ENCODE results near the gene BCHE.

DNA sequence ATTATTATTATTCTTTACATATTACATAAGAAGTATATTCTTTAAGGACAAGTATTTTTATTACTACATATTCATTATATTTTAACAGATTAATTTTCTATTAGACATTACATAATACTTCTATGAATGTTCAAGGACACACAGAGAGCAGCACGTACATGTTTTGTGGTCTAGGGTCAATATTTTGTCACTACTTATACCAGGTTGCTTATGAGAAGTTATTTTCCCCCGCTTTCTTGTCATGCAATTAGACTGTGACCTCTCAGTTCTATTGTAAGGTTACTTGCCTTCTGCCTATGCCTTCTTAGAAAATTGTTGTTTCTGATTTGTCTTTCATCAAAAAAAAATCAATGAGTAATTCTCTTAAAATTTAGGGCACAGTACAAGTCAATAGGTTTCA, 21.5 kb downstream of the BCHE start:
- TF ChIP-seq, protein P1, sequence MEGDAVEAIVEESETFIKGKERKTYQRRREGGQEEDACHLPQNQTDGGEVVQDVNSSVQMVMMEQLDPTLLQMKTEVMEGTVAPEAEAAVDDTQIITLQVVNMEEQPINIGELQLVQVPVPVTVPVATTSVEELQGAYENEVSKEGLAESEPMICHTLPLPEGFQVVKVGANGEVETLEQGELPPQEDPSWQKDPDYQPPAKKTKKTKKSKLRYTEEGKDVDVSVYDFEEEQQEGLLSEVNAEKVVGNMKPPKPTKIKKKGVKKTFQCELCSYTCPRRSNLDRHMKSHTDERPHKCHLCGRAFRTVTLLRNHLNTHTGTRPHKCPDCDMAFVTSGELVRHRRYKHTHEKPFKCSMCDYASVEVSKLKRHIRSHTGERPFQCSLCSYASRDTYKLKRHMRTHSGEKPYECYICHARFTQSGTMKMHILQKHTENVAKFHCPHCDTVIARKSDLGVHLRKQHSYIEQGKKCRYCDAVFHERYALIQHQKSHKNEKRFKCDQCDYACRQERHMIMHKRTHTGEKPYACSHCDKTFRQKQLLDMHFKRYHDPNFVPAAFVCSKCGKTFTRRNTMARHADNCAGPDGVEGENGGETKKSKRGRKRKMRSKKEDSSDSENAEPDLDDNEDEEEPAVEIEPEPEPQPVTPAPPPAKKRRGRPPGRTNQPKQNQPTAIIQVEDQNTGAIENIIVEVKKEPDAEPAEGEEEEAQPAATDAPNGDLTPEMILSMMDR (IDR thresholded peaks at IDR 0.05; ENCODE audit: insufficient read depth, low read length, poor library complexity, severe bottlenecking): no peak
- no peak for TF ChIP-seq EZH2phosphoT487 (conservative IDR thresholded peaks at IDR 0.05; ENCODE audit: low read length)

Measured in SU-DHL-6 (cell line).